ENCODE data around the gene TCEA3. TPM values are rescaled to one million over a fixed set of nuclear protein-coding genes. Genes with fewer than 3 reads are reported as not detected.

TCEA3 gene
- total and polyA plus RNA-seq, 2 donors (not counting 3 experiments of a cell fraction or from before 2014, with no cell fraction given): 1.5 to 3.7 TPM

GRCh38 chr1:23389837-23390321 lies 34.7 kb downstream of the TCEA3 start:
- CTCF ChIA-PET: interaction anchor here (1.1 to 3.8 kb wide), 2 partner anchors 12 to 14 kb away, joined by 3 to 15 read pairs; no protein-coding TSS in a partner anchor
- dilution Hi-C loops (cut with MboI; ENCODE audit: extremely low pct_ligation_motif_present, low sequenced_read_pairs): no loop called here
- POLR2A ChIA-PET: no interaction called here

More at GRCh38 chr1:23389837-23390321, 34.7 kb downstream of the TCEA3 start:
- Histone ChIP-seq H4K20me1 (replicated peaks; ENCODE audit: control insufficient read depth, extremely low read depth, insufficient read depth, low read length) (no peaks in the 10 kb centered on the region), H3K36me3 (ENCODE audit: control insufficient read depth in 2 of 2, extremely low read depth in 1 of 2, insufficient read depth in 2 of 2, low read length in 2 of 2) (no peaks in the 10 kb centered on the region), H3K27me3 (ENCODE audit: control insufficient read depth in 2 of 2, insufficient read depth in 2 of 2, low read length in 2 of 2) (no peaks in the 10 kb centered on the region), H3K4me3 (replicated peaks in 1 of 3; ENCODE audit: insufficient read depth in 1 of 3, low read depth in 1 of 3, low read length in 3 of 3) (no peak overlapping the region), H3K9ac (replicated peaks; ENCODE audit: extremely low read depth, insufficient read depth, low read length) (no peak overlapping the region), H3K4me1 (ENCODE audit: control insufficient read depth, extremely low read depth, insufficient read depth, low read length) (peaks cover 22% of the 10 kb centered on the region), H3K9me1 (replicated peaks; ENCODE audit: control insufficient read depth, extremely low read depth, insufficient read depth, low read length) (no peaks in the 10 kb centered on the region), H3K9me3 (replicated peaks; ENCODE audit: control insufficient read depth, insufficient read depth, low read length) (no peaks in the 10 kb centered on the region), H3K27ac (ENCODE audit: insufficient read depth, low read depth, low read length) (no peak overlapping the region), H3K79me2 (ENCODE audit: control insufficient read depth, insufficient read depth, low read length) (no peaks in the 10 kb centered on the region), H2AFZ (ENCODE audit: low read depth, low read length) (no peak overlapping the region), H3K4me2 (ENCODE audit: insufficient read depth, low read length) (no peak overlapping the region)
- no peak for TF ChIP-seq JUN (IDR thresholded peaks at IDR 0.05; ENCODE audit: borderline replicate concordance, insufficient read depth, insufficient read length, low read depth)
- no peak for TF ChIP-seq GATA2 (IDR thresholded peaks at IDR 0.05; ENCODE audit: insufficient read depth, insufficient read length, low read depth, low read length)
- TF ChIP-seq EZH2 (IDR thresholded peaks at IDR 0.05; ENCODE audit: borderline replicate concordance, low read depth, low read length, severe bottlenecking): no peak
- TF ChIP-seq, protein P1, sequence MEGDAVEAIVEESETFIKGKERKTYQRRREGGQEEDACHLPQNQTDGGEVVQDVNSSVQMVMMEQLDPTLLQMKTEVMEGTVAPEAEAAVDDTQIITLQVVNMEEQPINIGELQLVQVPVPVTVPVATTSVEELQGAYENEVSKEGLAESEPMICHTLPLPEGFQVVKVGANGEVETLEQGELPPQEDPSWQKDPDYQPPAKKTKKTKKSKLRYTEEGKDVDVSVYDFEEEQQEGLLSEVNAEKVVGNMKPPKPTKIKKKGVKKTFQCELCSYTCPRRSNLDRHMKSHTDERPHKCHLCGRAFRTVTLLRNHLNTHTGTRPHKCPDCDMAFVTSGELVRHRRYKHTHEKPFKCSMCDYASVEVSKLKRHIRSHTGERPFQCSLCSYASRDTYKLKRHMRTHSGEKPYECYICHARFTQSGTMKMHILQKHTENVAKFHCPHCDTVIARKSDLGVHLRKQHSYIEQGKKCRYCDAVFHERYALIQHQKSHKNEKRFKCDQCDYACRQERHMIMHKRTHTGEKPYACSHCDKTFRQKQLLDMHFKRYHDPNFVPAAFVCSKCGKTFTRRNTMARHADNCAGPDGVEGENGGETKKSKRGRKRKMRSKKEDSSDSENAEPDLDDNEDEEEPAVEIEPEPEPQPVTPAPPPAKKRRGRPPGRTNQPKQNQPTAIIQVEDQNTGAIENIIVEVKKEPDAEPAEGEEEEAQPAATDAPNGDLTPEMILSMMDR (IDR thresholded peaks at IDR 0.05; ENCODE audit: extremely low read depth in 1 of 2, insufficient read depth in 1 of 2, low read depth in 1 of 2, low read length in 2 of 2): no peak
- TF ChIP-seq MAX (IDR thresholded peaks at IDR 0.05; ENCODE audit: insufficient read depth, insufficient read length): no peak
- TF ChIP-seq FOS (IDR thresholded peaks at IDR 0.05; ENCODE audit: borderline replicate concordance, insufficient read depth, low read length): no peak
- no peak for TF ChIP-seq MYC (IDR thresholded peaks at IDR 0.05; ENCODE audit: low read depth, low read length)
- TF ChIP-seq POLR2AphosphoS5 (IDR thresholded peaks at IDR 0.05; ENCODE audit: insufficient read depth, low read depth, low read length): no peak
- TF ChIP-seq POLR2A (IDR thresholded peaks at IDR 0.05; ENCODE audit: low read depth, low read length): no peak
- FAIRE-seq (no peak), DNase-seq (ENCODE audit: low read depth, low spot score) (no peak)
- intact Hi-C loops (cut with micrococcal nuclease): no loop called here
- BruUV-seq (replicated peaks): no TSS peak
